ENCODE results near the gene RGS11.

DNA sequence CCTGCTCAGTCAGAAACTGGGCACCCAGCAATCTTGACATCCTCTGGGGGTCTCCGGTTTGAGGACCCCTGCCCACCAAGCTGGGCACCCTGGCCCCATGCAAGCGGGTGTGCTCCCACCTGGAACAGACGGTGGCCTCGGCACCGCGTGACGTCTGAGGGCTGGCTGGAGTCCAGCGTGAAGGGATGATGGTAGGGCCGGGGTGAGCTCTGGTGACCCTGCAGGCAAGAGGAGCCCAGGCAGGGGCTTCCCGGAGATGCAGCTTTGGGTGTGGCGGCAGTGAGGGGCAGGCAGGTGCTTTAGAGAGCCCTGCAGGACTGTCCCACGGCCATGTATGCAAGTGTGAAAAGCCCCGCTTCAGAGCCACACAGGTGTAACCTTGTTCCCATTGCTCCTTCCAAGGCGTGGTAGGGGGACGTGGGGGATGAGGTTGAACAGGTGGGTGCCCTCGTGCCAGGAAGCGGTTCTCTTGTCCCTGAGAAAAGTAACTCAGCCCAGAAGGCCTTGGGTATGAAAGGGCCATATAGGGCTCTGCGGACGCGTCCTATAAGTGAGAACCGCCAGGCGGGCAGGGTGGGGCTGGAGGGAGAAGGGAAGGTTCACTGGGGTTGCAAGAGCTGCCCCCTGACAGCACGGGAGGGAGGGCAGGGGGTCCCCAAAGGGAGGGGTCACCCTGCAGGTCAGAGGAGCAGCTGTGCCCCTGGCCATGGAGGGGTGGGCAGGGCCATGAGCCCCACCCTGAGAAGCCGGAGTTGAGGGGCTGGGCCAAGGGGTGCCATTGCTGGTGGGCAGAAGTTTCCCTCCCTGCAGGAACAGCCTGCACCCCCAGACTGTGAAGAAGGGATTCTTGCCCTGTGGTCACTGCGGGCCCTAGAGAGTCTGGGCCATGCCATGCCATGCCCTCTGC, 9.2 kb downstream of the RGS11 start:
- TF ChIP-seq, protein P1, sequence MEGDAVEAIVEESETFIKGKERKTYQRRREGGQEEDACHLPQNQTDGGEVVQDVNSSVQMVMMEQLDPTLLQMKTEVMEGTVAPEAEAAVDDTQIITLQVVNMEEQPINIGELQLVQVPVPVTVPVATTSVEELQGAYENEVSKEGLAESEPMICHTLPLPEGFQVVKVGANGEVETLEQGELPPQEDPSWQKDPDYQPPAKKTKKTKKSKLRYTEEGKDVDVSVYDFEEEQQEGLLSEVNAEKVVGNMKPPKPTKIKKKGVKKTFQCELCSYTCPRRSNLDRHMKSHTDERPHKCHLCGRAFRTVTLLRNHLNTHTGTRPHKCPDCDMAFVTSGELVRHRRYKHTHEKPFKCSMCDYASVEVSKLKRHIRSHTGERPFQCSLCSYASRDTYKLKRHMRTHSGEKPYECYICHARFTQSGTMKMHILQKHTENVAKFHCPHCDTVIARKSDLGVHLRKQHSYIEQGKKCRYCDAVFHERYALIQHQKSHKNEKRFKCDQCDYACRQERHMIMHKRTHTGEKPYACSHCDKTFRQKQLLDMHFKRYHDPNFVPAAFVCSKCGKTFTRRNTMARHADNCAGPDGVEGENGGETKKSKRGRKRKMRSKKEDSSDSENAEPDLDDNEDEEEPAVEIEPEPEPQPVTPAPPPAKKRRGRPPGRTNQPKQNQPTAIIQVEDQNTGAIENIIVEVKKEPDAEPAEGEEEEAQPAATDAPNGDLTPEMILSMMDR (conservative IDR thresholded peaks at IDR 0.05; ENCODE audit: low read depth, low read length) = no peak
- TF ChIP-seq EZH2 (IDR thresholded peaks at IDR 0.05; ENCODE audit: borderline replicate concordance, low read depth, low read length, poor library complexity, severe bottlenecking) = no peak
